ENCODE results near the gene OR6K3. TPM values are rescaled to one million over a fixed set of nuclear protein-coding genes. Genes with fewer than 3 reads are reported as not detected.

The OR6K3 gene
- not detected in 2 replicates for total RNA-seq

GRCh38 chr1:158720620-158721019 lies at the start of gene OR6K3:
Gene OR6K3 (minus strand): TSS chr1:158720720. CDS start chr1:158718115, 2,605 bp downstream.

GRCh38 chr1:158754420-158754819 lies 33.9 kb upstream of the OR6K3 start, which contains the start of gene OR6K6:
Gene OR6K6 (plus strand): TSS chr1:158754720. CDS start chr1:158754888, 168 bp downstream.

GRCh38 chr1:158700552-158700951 lies 20.0 kb downstream of the OR6K3 start, which contains the start of gene OR6K2:
Gene OR6K2 (minus strand): TSS chr1:158700652. CDS start chr1:158700652, 0 bp downstream.

GRCh38 chr1:158686111-158687009 lies 34.2 kb downstream of the OR6K3 start, which contains the start of gene SPTA1:
Gene SPTA1 (minus strand): TSS chr1:158686715. CDS start chr1:158686517, 198 bp downstream.

Other genes with a start within 250 kb of the OR6K3 start
- not detected in 2 replicates for gene OR10R2, start 248.5 kb downstream of the OR6K3 start, total RNA-seq
- gene OR6Y1, start 166.3 kb downstream of the OR6K3 start, total RNA-seq = not detected in 2 replicates
- gene OR6P1, start 150.1 kb downstream of the OR6K3 start, total RNA-seq = not detected in 2 replicates
- not detected in 2 replicates for gene OR10X1, start 140.8 kb downstream of the OR6K3 start, total RNA-seq
- gene OR10Z1, start 115.5 kb downstream of the OR6K3 start, total RNA-seq = not detected in 2 replicates
- gene SPTA1, start 34.0 kb downstream of the OR6K3 start, total RNA-seq = not detected in 2 replicates
- not detected in 2 replicates for gene OR6K2, start 20.1 kb downstream of the OR6K3 start, total RNA-seq
- gene OR6K6, start 34.0 kb upstream of the OR6K3 start, total RNA-seq = not detected in 2 replicates
- gene OR6N1, start 51.5 kb upstream of the OR6K3 start, total RNA-seq = not detected in 2 replicates
- not detected in 2 replicates for gene OR6N2, start 60.5 kb upstream of the OR6K3 start, total RNA-seq
- not detected in 2 replicates for gene MNDA, start 110.6 kb upstream of the OR6K3 start, total RNA-seq
- not detected in 2 replicates for gene PYHIN1, start 210.8 kb upstream of the OR6K3 start, total RNA-seq

Measured in placental epithelial cell (primary cell).